ENCODE results near the gene TRANK1.

TRANK1 gene

DNA sequence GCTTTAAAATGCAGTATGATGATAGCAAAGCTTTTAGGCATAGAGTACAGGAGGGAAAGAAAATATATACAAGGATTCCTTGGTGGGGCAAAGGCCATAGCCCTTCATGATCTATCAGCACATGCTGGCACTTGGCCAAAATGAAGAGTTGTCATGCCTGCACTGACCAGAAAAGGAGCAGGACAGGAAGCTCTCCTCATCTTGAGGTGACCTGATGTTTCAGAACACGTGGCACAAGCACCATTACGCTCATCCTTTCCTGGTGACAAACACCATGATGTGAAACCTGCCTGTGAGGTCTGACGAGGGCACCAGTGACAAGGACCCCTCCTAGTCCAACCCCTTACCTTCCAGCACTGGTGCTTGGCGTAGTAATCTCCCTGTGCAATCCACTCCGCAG is 102.6 kb downstream of the TRANK1 start:
- TF ChIP-seq, protein P1, sequence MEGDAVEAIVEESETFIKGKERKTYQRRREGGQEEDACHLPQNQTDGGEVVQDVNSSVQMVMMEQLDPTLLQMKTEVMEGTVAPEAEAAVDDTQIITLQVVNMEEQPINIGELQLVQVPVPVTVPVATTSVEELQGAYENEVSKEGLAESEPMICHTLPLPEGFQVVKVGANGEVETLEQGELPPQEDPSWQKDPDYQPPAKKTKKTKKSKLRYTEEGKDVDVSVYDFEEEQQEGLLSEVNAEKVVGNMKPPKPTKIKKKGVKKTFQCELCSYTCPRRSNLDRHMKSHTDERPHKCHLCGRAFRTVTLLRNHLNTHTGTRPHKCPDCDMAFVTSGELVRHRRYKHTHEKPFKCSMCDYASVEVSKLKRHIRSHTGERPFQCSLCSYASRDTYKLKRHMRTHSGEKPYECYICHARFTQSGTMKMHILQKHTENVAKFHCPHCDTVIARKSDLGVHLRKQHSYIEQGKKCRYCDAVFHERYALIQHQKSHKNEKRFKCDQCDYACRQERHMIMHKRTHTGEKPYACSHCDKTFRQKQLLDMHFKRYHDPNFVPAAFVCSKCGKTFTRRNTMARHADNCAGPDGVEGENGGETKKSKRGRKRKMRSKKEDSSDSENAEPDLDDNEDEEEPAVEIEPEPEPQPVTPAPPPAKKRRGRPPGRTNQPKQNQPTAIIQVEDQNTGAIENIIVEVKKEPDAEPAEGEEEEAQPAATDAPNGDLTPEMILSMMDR (IDR thresholded peaks at IDR 0.05; ENCODE audit: low read depth, low read length, missing control alignments): no peak
- H3K4me3 ChIP-seq (ENCODE audit: low read depth, low read length): no peak overlapping the region
- in situ Hi-C loops (cut with HindIII; ENCODE audit: low sequenced_read_pairs): no loop called here
- no peak for DNase-seq (ENCODE audit: low read depth)

DNA sequence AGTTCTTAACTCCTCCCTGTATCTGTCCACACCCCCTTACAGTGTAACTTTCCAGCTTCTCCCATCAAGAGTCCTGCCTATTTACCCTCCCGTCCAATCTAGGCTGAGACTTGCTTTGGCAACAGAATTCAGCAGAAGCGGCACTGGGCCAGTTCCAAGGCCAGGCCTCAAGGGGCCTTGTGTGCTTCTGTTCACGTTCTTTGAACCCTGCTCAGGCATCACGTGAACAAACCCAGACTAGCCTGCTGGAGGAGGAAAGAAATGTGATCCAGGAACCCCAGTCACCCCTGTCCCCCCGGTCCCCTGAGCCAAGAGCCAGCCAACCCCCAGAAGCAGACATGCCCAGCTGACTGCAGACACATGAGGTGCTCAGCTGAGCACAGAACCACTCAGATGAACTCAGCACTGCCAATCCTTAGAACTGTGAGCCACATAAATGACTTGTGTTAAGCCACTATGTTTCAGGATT is 104.4 kb downstream of the TRANK1 start:
- in situ Hi-C loops (cut with HindIII; ENCODE audit: low sequenced_read_pairs): no loop called here
- no peak overlapping the region for H3K4me3 ChIP-seq (ENCODE audit: low read depth, low read length)
- DNase-seq (ENCODE audit: low read depth): no peak
- TF ChIP-seq, protein P1 (IDR thresholded peaks at IDR 0.05; ENCODE audit: low read depth, low read length, missing control alignments): no peak

DNA sequence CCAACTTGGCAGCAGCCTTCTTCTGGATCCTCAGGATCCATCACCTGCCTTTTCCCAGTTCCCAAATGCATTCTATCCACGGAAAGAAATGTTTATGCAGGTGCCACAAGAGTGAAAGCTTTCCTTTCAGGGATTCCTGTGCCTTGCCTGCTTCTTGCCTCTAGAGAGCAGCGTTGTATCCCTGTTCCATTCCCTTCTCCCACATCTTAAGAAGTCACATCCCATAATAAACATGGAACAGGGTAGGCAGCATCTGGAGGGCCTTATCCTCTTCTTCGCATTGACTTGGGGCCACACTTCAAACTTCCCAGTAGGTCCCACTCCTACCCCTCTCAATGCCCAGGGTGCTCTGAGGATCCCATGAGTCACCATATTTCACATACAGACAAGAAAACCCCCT is 107.8 kb downstream of the TRANK1 start:
- H3K4me3 ChIP-seq (ENCODE audit: low read depth, low read length): no peak overlapping the region
- no peak for DNase-seq (ENCODE audit: low read depth)
- TF ChIP-seq, protein P1 (IDR thresholded peaks at IDR 0.05; ENCODE audit: low read depth, low read length, missing control alignments): no peak
- in situ Hi-C loops (cut with HindIII; ENCODE audit: low sequenced_read_pairs): no loop called here

DNA sequence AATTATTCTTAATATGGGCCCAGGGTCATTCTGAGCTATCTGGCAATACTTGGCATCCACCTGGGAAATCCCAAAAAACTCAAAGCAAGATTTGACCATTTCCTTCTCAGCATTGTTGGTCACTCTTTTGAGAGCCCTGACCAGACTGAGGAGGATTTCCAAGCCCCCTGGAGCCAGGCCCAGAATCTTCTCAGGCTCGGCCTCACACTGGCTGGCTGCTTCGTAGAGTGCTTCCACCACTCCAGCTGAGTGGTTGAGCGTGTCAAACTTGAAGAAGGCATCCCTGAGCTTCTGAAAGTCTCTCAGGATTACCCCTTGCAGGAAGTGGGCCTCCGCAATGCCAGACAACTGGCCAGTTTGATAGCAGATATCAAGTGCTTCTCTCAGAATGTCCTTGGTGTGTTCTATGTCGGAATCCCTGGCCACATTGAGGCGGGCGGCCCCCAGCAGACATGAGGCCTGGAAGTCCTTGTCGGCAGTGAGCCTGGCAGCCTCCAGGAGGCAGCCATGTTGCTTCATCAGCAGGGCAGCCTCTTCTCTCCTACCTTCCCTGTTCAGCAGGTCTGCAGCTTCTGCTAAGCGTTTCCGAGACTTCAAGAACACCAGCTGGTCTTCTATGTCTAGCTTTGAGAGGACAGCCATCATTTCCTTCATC is 111.6 kb downstream of the TRANK1 start:
- TF ChIP-seq, protein P1 (IDR thresholded peaks at IDR 0.05; ENCODE audit: low read depth, low read length, missing control alignments): no peak
- DNase-seq (ENCODE audit: low read depth): no peak
- in situ Hi-C loops (cut with HindIII; ENCODE audit: low sequenced_read_pairs): no loop called here
- H3K4me3 ChIP-seq (ENCODE audit: low read depth, low read length): no peak overlapping the region

DNA sequence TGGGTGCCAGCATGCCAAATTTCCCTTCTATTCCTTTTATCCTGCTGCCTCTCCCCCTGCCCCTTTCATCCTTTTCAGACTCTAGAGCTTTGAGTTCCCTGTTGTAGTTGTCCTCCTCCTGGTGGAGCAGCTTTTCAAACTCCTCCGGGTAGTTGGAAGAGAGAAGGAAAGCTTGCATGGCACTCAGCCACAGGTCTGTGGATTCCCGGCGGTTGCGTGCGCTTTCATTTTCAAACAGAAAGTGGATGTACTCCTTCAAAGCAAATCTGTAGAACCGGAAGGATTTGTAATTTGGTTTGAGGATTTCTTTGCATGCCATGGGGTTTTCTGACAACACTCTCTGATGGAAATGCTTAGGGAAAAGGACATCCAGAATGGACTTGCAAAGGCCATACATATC is 112.4 kb downstream of the TRANK1 start:
- in situ Hi-C loops (cut with HindIII; ENCODE audit: low sequenced_read_pairs): no loop called here
- no peak for DNase-seq (ENCODE audit: low read depth)
- TF ChIP-seq, protein P1 (IDR thresholded peaks at IDR 0.05; ENCODE audit: low read depth, low read length, missing control alignments): no peak
- H3K4me3 ChIP-seq (ENCODE audit: low read depth, low read length): no peak overlapping the region

DNA sequence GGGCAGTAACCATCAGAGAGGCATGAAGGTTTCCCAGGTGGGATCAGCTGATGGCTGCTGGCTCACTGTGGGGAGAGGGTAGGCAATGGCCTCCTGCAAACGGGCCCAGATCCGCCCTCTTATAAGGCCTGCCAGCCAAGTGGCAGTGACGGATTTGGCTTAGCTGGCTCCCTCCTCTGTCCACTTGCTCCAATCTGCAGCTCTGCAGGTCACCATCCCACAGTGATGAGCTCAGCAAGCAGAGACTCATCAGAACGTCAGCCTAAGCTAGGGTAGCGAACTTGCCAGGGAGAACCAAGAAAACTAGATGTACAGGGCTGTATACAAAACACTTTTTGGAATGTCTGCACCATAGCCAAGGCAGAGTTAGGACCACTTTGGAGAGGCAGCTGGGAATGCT is 117.7 kb downstream of the TRANK1 start:
- in situ Hi-C loops (cut with HindIII; ENCODE audit: low sequenced_read_pairs): loop anchor here (5.0 kb wide), 1 partner anchor 35 kb away; no protein-coding TSS in a partner anchor
- no peak overlapping the region for H3K4me3 ChIP-seq (ENCODE audit: low read depth, low read length)
- no peak for DNase-seq (ENCODE audit: low read depth)
- TF ChIP-seq, protein P1 (IDR thresholded peaks at IDR 0.05; ENCODE audit: low read depth, low read length, missing control alignments): no peak
